Neural cell (in vitro differentiated cells): ENCODE measurements around the gene PLA2G4E. TPM values are rescaled to one million over a fixed set of nuclear protein-coding genes. Genes with fewer than 3 reads are reported as not detected.

ENCODE experiments used
- H2AFZ ChIP-seq: fragments of 200-600, 300-800 bp; sonication (generic), shearing (Covaris generic); 2 replicates; pipeline ENCODE4 v1.6.0; 2014; ENCODE audit warnings: low read depth, mild to moderate bottlenecking, antibody characterized with exemption, low read length, moderate library complexity
- H3F3A ChIP-seq: fragments of 200-600 bp; shearing (Covaris generic); 2 replicates; pipeline ENCODE4 v1.6.1; 2016; ENCODE audit warnings: mild to moderate bottlenecking, moderate library complexity, mixed read lengths, antibody characterized with exemption, low read length; ENCODE audit not compliant: insufficient read depth, poor library complexity, severe bottlenecking
- H3K27ac ChIP-seq: fragments of 200-600, 300-800 bp; sonication (generic), shearing (Covaris generic); 2 replicates; pipeline ENCODE4 v1.5.1; 2014; ENCODE audit warnings: mild to moderate bottlenecking, low read length, moderate library complexity
- H3K27me3 ChIP-seq: fragments of 300-800, 200-600 bp; sonication (generic), shearing (Covaris generic); 2 replicates; pipeline ENCODE4 v1.6.0; 2014; ENCODE audit warnings: mild to moderate bottlenecking, low read depth, low read length, moderate library complexity; ENCODE audit not compliant: insufficient read depth
- H3K36me3 ChIP-seq: fragments of 300-800, 200-600 bp; sonication (generic), shearing (Covaris generic); 2 replicates; pipeline ENCODE4 v1.5.1; 2014; ENCODE audit warnings: mild to moderate bottlenecking, antibody characterized with exemption, low read length, moderate library complexity; ENCODE audit not compliant: insufficient read depth
- H3K4me2 ChIP-seq: fragments of 300-800, 200-600 bp; sonication (generic), shearing (Covaris generic); 2 replicates; pipeline ENCODE4 v1.6.0; 2014; ENCODE audit warnings: mild to moderate bottlenecking, low read length
- H3K4me3 ChIP-seq: fragments of 300-800, 200-600 bp; sonication (generic), shearing (Covaris generic); 2 replicates; pipeline ENCODE4 v1.5.1; 2014; ENCODE audit warnings: mild to moderate bottlenecking, low read length, moderate library complexity
- H3K79me2 ChIP-seq: fragments of 200-600 bp; shearing (Covaris generic); replicated peaks from 2 replicates; pipeline ENCODE4 v1.6.0; 2014; ENCODE audit warnings: mild to moderate bottlenecking, low read length, moderate library complexity; ENCODE audit not compliant: insufficient read depth
- H3K9ac ChIP-seq: fragments of 300-800, 200-600 bp; sonication (generic), shearing (Covaris generic); 2 replicates; pipeline ENCODE4 v1.6.1; 2016; ENCODE audit warnings: mild to moderate bottlenecking, low read length, mixed read lengths
- H3K9me2 ChIP-seq: fragments of 200-600 bp; shearing (Covaris generic); 2 replicates; pipeline ENCODE4 v1.6.1; 2016; ENCODE audit warnings: mild to moderate bottlenecking, low read length, mixed read lengths; ENCODE audit not compliant: insufficient read depth
- H3K9me3 ChIP-seq: fragments of 200-600, 300-800 bp; sonication (generic), shearing (Covaris generic); 2 replicates; pipeline ENCODE4 v1.6.1; 2016; ENCODE audit warnings: mild to moderate bottlenecking, mixed run types, low read length, moderate library complexity, mixed read lengths
- H4K20me1 ChIP-seq: fragments of 200-600 bp; shearing (Covaris generic); 2 replicates; pipeline ENCODE4 v1.6.1; 2016; ENCODE audit warnings: mild to moderate bottlenecking, mixed run types; ENCODE audit not compliant: insufficient read depth
- EP300 ChIP-seq: fragments of 450-650 bp; conservative IDR thresholded peaks from 2 replicates; pipeline ENCODE4 v1.6.1; 2014; ENCODE audit warnings: antibody characterized with exemption, mild to moderate bottlenecking, moderate library complexity; ENCODE audit not compliant: poor library complexity, severe bottlenecking
- EZH2 ChIP-seq: fragments of 200-600, 300-800 bp; shearing (Covaris generic), sonication (generic); IDR thresholded peaks from 2 replicates; pipeline ENCODE4 v1.6.1; 2014; ENCODE audit warnings: antibody characterized with exemption, low read length, borderline replicate concordance, mild to moderate bottlenecking; ENCODE audit not compliant: insufficient read depth, poor library complexity, severe bottlenecking
- MXI1 ChIP-seq: fragments of 450-650 bp; conservative IDR thresholded peaks from 2 replicates; pipeline ENCODE4 v1.6.1; 2014; ENCODE audit warnings: antibody characterized with exemption, mild to moderate bottlenecking; ENCODE audit not compliant: poor library complexity, severe bottlenecking
- POLR2AphosphoS5 ChIP-seq: IDR thresholded peaks from 2 replicates; pipeline ENCODE4 v1.6.1; 2012
- RAD21 ChIP-seq: fragments of 450-650 bp; conservative IDR thresholded peaks from 2 replicates; pipeline ENCODE4 v1.6.1; 2014; ENCODE audit warnings: antibody characterized with exemption, mild to moderate bottlenecking, moderate library complexity
- REST ChIP-seq: IDR thresholded peaks from 2 replicates; pipeline ENCODE4 v1.6.1; 2012; ENCODE audit warnings: borderline replicate concordance
- SMC3 ChIP-seq: fragments of 450-650 bp; conservative IDR thresholded peaks from 2 replicates; pipeline ENCODE4 v1.6.1; 2014; ENCODE audit warnings: antibody characterized with exemption, mild to moderate bottlenecking, moderate library complexity; ENCODE audit not compliant: poor library complexity
- TAF1 ChIP-seq: IDR thresholded peaks from 2 replicates; pipeline ENCODE4 v1.6.1; 2012; ENCODE audit warnings: low read depth
- polyA plus RNA-seq: library from polyadenylated mRNA; depleted of rRNA; stranded (reverse); fragments of >200 nt; gene quantifications from 2 replicates; pipeline ENCODE4 v1.2.3, GENCODE V29; 2014
- TF ChIP-seq, protein P1 (sequence below): fragments of 450-650 bp; IDR thresholded peaks from 2 replicates; pipeline ENCODE4 v1.5.1; 2014; ENCODE audit warnings: antibody characterized with exemption, mild to moderate bottlenecking, moderate library complexity; ENCODE audit not compliant: poor library complexity, severe bottlenecking

PLA2G4E gene
- polyA plus RNA-seq, 1 donor from 2014 or later = not detected

GRCh38 chr15:41974041-41974440 lies 46.8 kb downstream of the PLA2G4E start:
- H3K9me2 ChIP-seq = no peaks in the 10 kb centered on the region
- no peaks in the 10 kb centered on the region for H3K9me3 ChIP-seq
- no peaks in the 10 kb centered on the region for H3K36me3 ChIP-seq
- no peaks in the 10 kb centered on the region for H3K79me2 ChIP-seq
- no peak overlapping the region for H2AFZ ChIP-seq
- TF ChIP-seq EP300 = no peak
- no peak for TF ChIP-seq MXI1
- TF ChIP-seq TAF1 = no peak
- no peak for TF ChIP-seq SMC3
- no peak for TF ChIP-seq REST
- H3K4me3 ChIP-seq = no peak overlapping the region
- H3K9ac ChIP-seq = no peak overlapping the region
- H3K4me2 ChIP-seq = no peak overlapping the region
- no peak overlapping the region for H3K27ac ChIP-seq
- H3K27me3 ChIP-seq = peaks cover 26% of the 10 kb centered on the region
- H3F3A ChIP-seq = no peaks in the 10 kb centered on the region
- H4K20me1 ChIP-seq = no peaks in the 10 kb centered on the region

- no peaks in the 10 kb centered on the region for H4K20me1 ChIP-seq
- H2AFZ ChIP-seq = peak within 1 kb of the TSS; percentile 77
- H3K4me2 ChIP-seq = peak within 1 kb of the TSS; percentile 81
- TF ChIP-seq TAF1 (peak; percentile 53), MXI1 (peak; percentile 84), EZH2 (no peak), RAD21 (no peak), REST (peak; percentile 38), SMC3 (no peak), EP300 (peak; percentile 32), POLR2AphosphoS5 (peak; percentile 67)
- TF ChIP-seq, protein P1, sequence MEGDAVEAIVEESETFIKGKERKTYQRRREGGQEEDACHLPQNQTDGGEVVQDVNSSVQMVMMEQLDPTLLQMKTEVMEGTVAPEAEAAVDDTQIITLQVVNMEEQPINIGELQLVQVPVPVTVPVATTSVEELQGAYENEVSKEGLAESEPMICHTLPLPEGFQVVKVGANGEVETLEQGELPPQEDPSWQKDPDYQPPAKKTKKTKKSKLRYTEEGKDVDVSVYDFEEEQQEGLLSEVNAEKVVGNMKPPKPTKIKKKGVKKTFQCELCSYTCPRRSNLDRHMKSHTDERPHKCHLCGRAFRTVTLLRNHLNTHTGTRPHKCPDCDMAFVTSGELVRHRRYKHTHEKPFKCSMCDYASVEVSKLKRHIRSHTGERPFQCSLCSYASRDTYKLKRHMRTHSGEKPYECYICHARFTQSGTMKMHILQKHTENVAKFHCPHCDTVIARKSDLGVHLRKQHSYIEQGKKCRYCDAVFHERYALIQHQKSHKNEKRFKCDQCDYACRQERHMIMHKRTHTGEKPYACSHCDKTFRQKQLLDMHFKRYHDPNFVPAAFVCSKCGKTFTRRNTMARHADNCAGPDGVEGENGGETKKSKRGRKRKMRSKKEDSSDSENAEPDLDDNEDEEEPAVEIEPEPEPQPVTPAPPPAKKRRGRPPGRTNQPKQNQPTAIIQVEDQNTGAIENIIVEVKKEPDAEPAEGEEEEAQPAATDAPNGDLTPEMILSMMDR = peak; percentile 33
- H3K4me3 ChIP-seq = peak within 1 kb of the TSS; percentile 90
- no peaks in the 10 kb centered on the region for H3K36me3 ChIP-seq
- H3K27ac ChIP-seq = no peak within 1 kb of the TSS
- peak within 1 kb of the TSS; percentile 59 for H3K9ac ChIP-seq
- no peaks in the 10 kb centered on the region for H3K79me2 ChIP-seq
- H3K9me3 ChIP-seq = no peaks in the 10 kb centered on the region
- no peaks in the 10 kb centered on the region for H3F3A ChIP-seq
- H3K9me2 ChIP-seq = no peaks in the 10 kb centered on the region
- H3K27me3 ChIP-seq = peaks cover 26% of the 10 kb centered on the region
Observed at GRCh38 chr15:41972253-41973242, 48.3 kb downstream of the PLA2G4E start, which contains the start of gene EHD4. EHD4 (minus strand) TSS chr15:41972557; CDS start chr15:41972494, 63 bp downstream.
